Thyroid gland (tissue), 4 donors: ENCODE data around the gene HMOX2.

Experiments used
- CTCF ChIP-seq, 6 experiments: fragments of 200-600 bp in 3 of 6; fragments of 450-650 bp in 3 of 6; sonication (generic) in 3 of 6; IDR thresholded peaks; one replicate each; pipeline ENCODE4 v1.5.1; 2016 to 2019; ENCODE audit warnings: antibody characterized with exemption in 6 of 6, mild to moderate bottlenecking in 2 of 6, inconsistent platforms in 1 of 6, moderate library complexity in 1 of 6
- POLR2A ChIP-seq, 2 donors: fragments of 450-650 bp; IDR thresholded peaks; one replicate each; pipeline ENCODE4 v1.6.1; 2017; ENCODE audit warnings: antibody characterized with exemption in 2 of 2, mild to moderate bottlenecking in 2 of 2, moderate library complexity in 1 of 2

- TF ChIP-seq CTCF (IDR thresholded peaks at IDR 0.05) (no peak), POLR2A (IDR thresholded peaks at IDR 0.05) (no peak)
Measured at GRCh38 chr16:4455081-4455480, 21.1 kb upstream of the HMOX2 start.
